Tibial nerve (tissue), 3 donors: ENCODE measurements around the gene PKHD1.

Experiments
- POLR2A ChIP-seq, 2 donors: fragments of 450-650 bp; IDR thresholded peaks; one replicate each; pipeline ENCODE4 v1.6.1; 2017; ENCODE audit warnings: antibody characterized with exemption in 2 of 2, mild to moderate bottlenecking in 2 of 2, moderate library complexity in 2 of 2
- TF ChIP-seq, protein P1 (sequence below), 5 experiments: fragments of 200-600 bp in 3 of 5; fragments of 450-650 bp in 2 of 5; sonication (generic) in 3 of 5; IDR thresholded peaks; one replicate each; pipeline ENCODE4 v1.5.1; 2016 to 2019; ENCODE audit warnings: antibody characterized with exemption in 5 of 5, mild to moderate bottlenecking in 3 of 5, moderate library complexity in 2 of 5

DNA sequence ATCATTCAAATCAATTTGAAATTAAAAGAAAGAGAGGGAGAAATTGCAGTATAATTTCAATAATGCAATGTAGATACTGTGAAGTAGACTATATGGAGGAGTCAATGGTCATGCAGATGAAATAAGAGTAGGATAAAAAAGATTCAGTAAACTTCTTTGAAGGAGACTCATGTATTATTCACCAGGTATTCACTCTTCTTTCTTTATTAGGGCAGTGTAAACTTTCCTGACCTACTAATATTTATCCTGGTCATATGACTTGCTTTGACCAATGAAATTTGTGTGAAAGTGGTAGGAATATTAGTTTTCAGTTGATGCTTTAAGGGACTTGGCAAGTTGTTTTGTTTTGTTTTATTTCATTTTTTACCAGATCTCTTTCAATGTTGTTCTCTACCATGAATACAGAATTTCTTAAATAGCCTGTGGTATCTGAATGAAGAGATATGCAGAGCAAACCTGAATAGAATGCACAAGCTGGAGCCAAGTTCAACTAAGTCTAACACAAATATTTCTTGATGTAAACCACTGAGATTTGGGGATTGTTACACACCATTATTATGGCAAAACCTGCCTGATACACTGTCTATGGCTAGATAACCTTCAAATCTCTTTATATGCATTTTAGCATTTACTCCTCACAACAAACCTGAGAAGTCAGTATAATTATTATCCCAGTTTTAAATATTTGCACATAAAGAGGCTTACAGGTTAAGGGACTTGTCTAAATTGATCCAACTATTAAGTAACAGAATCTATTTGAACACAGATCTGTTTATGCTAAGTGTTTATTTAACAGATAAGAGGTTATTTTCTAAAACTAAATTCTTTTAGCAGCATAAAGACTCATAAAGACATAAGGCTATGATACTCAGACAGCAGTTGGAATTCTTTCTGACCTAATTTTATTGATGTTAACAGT is 311.2 kb downstream of the PKHD1 start:
- TF ChIP-seq, protein P1, sequence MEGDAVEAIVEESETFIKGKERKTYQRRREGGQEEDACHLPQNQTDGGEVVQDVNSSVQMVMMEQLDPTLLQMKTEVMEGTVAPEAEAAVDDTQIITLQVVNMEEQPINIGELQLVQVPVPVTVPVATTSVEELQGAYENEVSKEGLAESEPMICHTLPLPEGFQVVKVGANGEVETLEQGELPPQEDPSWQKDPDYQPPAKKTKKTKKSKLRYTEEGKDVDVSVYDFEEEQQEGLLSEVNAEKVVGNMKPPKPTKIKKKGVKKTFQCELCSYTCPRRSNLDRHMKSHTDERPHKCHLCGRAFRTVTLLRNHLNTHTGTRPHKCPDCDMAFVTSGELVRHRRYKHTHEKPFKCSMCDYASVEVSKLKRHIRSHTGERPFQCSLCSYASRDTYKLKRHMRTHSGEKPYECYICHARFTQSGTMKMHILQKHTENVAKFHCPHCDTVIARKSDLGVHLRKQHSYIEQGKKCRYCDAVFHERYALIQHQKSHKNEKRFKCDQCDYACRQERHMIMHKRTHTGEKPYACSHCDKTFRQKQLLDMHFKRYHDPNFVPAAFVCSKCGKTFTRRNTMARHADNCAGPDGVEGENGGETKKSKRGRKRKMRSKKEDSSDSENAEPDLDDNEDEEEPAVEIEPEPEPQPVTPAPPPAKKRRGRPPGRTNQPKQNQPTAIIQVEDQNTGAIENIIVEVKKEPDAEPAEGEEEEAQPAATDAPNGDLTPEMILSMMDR (IDR thresholded peaks at IDR 0.05), result no peak
- no peak for TF ChIP-seq POLR2A (IDR thresholded peaks at IDR 0.05)
